Mesenteric fat pad (tissue), 1 donor: ENCODE data around the gene CNTN4. TPM values are rescaled to one million over a fixed set of nuclear protein-coding genes. Genes with fewer than 3 reads are reported as not detected.

Source experiments
- DNase-seq: peaks from one replicate; pipeline ENCODE4 v3.0.0-alpha.2; 2020; ENCODE audit warnings: low spot score
- total RNA-seq: library from RNA; stranded (reverse); fragmentation: NEBNext Ultra II Directional; extraction: Animal tissue kit (Norgen Biotek cat#: 25700); gene quantifications from one replicate; pipeline ENCODE4 v1.2.1, GENCODE V29; 2021
- donor health status: DM: yes; HTN: yes; CAD: no.

The CNTN4 gene
- total RNA-seq, 1 donor from 2014 or later, result 3.8 TPM

DNA sequence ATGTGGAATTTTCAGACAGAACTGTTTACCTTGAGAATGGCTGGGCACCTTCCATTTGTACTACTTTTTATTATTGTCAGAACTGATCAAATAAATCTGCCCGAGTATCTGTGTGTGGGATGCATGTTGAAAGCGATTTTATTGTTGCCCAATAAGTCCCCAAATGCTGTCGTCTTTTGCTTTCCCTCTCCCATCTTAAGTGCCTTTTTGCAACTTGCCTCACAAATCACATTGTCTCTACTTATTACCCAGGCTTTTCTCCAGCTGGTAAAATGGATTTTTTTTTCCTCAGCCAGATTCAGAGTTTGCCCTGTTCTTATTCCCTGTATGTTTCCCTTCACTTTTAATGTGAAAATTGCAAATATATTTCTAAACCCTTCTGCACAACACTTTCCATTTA, 163.1 kb downstream of the CNTN4 start:
- no peak for DNase-seq

DNA sequence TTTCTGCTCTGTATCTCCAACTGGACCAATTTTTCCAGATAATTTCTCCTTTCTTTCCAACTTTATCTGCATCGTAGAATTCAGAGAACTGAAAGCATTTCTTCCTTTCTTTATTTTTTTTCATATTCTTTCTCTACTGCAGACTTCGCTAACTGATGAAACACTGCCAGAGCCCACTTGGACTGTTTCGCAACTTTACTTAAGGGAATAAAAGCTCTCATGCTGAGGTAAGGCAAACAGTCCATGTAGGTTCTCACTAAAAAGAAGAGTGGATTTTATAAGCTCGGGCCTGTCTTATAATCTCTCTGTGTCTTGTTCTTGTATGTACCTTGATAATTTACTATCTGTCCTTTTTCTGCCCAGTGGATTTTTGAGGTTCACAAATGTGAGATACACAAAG, 163.5 kb downstream of the CNTN4 start:
- no peak for DNase-seq

DNA sequence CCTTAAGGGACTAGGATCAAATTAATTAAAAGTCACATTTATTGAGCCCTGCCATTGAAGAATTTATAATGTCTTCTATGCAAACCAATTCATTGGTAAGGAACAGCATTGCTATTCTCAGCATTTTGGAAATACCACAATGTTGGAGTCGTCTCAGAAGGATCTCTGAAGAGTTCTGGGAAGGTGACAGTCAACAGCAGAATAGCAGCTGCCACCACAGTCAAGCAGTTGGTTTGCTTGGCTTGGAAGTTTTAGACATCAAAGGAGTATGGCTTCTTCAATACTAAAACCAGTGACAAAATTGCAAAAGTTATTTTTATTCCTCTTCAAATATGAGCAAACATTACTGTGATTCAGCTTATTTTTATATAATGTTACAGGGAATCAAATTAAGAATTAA, 167.9 kb downstream of the CNTN4 start:
- DNase-seq, result no peak

DNA sequence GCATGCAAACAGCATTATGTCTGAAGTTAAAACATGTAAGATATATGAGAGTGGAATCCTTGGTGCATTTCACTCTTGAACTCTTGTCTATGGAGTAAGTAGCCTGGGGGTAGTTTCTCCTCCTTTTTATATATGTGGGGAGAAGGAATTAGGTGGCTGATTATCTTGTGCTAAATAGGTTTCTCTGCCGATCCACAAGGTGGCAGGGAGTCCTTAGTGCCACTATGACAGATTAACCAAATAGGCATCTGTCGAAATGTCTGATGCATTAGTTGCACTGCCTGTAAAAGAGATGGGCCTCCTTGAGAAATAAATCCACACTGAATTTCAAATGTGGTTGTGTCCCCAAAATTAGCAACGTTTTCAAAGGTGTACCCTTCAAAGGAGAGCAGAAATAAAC, 170.1 kb downstream of the CNTN4 start:
- DNase-seq, result no peak

DNA sequence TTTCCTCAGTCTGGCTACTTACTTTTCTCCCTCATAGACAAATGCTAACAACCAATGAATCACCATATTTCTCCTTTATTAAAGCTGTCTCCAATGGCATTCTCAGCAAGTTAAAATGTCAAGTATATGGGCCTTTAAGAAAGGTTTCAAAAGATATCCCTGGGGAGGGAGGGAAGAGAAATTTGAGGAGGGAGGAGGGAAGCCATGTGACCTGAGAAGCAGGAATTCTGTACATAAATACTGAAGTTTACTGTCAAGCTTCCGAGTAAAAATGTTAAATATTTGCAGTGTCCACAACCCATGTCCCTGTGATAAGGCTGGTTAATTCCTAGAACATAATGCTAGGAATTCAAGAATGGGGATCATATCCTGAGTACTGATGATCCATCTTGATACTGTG, 175.9 kb downstream of the CNTN4 start:
- no peak for DNase-seq

DNA sequence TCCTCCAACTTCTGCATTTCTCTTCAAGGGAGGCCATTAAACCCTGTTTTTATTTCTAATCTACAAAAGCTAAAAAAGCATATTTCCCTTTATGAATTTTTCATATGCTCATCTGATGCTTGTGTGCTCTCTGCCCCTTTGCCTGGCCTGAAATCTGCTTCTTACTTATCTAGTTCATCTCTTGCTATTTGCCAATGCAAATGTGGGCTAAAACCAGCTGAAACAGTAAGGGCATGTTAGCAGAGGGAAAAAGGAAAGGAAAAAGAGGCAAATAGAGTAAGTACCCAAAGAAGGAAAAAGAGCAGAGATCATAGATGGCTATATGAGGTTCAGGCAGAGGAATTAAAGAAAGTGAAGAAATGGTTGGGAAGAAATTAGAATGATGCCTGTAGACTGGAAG, 185.2 kb downstream of the CNTN4 start:
- DNase-seq, result no peak

DNA sequence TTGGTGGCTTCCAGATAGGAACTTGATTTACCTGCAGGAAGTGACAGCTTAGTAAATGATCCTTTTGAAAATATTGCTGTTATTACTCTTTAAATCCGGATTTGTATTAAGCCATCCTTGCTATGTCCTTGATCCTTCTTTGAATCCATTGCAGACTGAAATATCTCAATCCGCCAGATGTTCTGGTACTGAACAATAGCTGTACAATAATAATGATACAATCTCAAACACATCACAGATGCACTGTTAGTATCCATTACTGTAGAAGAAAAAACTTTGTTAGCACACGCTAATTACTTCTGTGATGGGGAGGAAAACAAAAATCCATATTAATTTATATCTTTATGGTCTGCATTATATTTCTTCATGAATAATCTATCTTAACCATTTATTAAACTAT, 202.3 kb downstream of the CNTN4 start:
- no peak for DNase-seq

DNA sequence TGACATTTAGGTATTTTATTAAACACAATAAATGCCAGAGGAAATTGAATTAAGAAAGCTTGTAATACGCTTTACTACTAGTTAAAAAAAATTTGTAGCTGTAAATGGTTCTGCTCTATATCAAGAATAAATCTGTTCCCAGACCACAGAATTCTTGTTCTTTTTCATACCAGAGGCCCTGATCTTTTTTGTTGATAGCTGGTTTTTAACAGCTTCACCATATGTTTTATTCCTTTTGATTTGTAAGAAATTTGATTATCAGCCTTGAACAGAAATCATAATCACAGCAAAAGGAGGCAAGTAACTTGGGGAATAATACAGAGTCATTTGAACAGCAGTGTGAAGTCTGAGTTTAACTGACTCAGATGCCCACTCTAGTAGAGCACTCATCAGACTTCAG, 202.7 kb downstream of the CNTN4 start:
- DNase-seq, result no peak

DNA sequence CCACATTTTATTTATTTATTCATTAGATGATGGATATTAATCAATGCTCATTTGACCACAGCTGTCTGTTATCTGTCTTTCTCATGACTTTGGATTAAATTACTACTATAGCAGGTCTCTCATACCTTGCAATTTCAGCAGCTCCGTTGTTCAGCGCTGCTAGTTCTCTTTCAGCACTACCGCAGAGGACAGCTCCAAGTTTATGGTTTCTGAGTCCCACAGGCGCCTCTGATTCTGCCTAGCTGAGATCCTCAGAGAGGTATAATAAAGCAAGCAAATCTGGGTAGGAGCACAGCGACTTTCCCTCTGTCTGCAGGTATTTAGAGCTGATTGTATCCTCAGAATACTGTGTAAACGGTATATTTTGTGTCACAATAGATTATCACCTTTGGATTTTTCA, 204.9 kb downstream of the CNTN4 start:
- no peak for DNase-seq

DNA sequence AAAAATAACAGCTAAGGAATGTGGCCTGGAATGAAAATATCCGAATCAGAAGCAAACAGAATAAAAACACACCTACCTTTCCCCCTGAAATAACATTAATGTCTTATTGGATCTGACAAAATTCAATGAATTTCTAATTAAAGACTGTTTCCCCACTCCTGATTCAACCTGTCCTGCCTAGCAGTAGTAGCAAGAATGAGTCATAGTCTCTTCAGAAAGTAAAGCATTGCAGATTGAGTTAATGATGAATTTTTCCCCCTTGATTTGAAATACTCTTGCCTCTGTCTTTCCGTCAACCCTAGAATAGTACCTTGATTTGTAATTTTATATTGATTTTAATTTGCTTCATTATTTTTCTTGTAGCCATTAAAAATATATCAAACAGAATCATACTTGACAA, 212.4 kb downstream of the CNTN4 start:
- DNase-seq, result no peak

DNA sequence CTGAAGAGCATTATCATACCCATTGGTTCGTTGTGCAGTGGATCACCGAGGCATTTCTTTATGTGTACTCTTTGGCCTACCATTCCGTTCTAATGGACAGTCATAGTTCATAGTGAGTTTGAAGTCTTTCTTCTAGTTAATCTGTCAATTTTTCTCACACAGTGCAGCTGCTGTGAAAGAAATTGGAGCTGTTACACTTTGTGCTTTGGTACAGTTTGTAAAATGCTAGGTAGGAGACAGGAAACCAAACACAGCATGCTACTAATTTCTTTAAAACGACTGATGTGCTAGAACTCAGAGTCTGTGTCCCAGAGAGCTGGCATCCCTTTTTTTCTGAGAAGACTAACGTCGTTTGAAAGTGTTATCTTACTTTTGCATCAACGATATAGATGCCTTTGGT, 218.9 kb downstream of the CNTN4 start:
- DNase-seq, result no peak

DNA sequence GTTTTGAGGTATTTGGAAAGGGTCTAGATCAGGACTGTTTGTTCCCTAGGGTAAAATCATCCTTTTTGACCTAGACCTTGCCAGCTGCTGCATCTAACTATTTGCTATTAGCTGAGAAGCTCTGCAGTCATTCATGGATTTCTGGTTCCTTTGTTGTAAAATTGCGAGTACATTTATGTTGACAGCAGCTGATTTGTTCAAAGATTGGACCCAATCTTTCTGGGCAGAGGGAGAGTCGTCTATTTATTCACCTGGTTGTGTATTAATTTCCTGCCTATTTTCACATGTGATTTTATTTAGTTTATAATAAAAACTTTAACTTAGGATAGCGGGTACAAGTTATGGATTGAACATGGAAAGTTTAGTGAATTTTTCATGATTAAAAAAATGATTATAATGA, 236.3 kb downstream of the CNTN4 start:
- DNase-seq, result no peak

DNA sequence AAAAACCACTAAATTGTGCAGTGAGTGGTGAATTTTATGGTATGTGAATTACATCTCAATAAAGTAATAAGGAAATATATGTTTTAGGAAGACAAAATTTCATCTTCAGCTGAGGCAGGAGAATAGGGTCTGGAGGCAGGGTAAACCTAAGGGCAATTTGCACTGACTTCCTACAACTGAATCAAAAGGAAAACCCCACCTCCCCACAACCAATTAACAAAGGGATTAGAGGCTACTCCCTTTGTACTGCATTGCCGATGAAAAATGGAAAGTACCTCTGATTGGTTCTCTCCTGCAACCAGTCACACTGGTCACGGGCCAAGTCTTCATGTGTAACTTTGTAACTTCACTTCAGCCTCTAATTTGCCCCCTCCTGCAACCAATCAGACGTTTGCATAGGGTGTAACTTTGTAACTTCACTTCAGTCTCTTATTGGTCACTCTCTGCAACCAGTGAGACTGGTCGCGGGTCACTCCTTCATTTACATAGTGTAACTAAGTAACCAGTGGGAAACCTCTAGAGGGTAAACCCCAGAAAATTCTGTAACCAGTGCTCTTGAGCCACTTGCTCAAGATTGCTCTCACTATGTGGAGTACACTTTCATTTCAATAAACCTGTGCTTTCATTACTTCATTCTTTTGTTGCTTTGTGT, 244.5 kb downstream of the CNTN4 start:
- no peak for DNase-seq

DNA sequence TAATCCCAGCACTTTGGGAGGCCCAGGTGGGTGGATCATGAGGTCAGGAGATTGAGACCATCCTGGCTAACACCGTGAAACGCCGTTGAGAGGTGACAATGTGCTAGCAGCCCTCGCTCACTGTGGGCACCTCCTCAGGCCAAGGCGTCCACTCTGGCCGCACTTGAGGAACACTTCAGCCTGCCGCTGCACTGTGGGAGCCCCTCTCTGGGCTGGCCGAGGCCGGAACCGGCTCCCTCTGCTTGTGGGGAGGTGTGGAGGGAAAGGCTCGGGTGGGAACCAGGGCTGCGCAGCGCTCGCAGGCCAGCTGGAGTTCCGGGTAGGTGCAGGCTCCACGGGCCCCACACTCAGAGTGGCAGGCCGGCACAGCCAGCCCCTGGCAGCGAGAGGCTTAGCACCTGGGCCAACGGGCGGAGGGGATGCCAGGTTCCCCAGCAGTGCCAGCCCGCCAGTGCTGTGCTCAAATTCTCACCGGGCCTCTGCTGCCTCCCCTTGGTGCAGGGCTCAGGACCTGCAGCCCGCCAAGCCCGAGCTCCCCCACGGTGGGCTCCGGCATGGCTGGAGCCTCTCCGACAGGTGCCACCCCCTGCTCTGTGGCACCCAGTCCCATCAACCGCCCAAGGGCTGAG, 253.6 kb downstream of the CNTN4 start:
- no peak for DNase-seq

DNA sequence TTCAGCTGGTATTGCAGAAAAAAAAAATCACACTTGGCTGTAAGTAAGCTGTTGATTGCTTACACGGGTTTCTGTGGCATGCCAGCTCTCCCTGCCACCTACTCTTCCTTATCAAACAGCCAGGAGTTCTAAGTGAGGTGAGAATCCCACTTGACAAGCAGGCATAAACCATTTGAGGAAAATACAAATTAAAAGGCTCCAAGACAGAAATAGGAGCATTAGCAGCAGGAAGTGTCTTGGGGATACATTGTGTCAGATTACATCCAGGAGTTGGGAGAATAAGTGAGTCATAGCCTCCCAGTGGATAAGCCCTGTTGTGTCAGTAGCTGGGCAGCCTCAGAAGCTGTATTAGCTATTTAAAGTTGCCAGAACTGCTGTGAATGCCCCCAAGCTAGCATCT, 256.0 kb downstream of the CNTN4 start:
- DNase-seq, result no peak

DNA sequence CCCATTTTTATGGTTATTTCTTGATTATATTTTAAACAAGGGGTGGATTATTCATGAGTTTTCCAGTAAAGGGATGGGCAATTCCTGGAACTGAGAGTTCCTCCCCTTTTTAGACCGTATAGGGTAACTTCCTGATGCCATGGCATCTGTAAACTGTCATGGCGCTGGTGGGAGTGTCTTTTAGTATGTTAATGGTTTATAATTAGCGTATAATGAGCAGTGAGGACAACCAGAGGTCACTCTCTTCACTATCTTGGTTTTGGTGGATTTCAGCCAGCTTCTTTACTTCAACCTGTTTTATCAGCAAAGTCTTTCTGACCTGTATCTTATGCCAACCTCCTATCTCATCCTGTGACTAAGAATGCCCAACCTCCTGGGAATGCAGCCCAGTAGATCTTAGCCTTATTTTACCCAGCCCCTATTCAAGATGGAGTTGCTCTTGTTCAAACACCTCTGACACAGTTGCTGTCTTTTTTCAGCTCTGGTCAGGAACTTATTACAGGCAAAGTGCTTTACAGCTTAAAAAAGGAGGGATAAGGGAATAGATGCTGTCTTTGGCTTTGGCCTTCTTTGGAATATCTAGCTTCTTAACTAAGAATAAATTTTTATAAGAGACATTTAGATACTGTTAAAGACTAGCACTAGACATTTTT, 257.8 kb downstream of the CNTN4 start:
- DNase-seq, result no peak

DNA sequence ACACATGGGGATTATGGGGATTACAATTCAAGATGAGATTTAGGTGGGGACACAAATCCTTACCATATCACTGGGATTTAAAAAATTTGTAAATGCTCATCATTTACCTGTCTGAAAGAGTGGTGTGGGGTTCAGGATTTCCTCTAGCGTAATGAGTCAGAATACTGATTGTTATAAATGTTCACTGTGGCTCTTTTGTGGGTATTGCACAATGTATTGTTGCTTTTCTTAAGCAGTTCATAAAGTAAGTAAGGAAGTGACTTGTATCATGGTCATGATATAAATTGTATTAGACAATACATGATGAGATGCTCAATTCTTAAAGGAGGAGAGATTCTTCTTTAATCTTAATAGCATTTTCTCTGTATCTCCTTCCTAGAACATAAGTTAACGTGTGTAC, 262.1 kb downstream of the CNTN4 start:
- no peak for DNase-seq

DNA sequence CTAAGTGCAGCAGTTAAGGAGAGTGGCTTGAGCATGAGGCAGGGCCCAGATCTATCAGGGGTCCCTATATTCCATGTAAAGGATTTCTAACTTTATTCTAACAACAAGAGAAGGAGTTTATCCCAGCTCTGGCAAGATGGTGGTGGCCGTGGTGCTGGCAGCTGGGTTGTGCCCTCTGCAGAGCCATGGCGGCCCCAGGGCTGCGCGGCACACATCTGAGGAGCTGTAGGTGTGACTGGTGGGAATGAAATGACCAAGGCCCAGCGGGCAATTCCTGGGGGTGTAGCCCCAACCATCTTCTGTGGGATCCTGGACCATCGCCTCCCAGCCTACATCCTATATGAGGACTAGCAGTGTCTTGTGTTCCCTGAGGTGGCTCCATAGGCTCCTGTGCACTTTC, 263.5 kb downstream of the CNTN4 start:
- no peak for DNase-seq

DNA sequence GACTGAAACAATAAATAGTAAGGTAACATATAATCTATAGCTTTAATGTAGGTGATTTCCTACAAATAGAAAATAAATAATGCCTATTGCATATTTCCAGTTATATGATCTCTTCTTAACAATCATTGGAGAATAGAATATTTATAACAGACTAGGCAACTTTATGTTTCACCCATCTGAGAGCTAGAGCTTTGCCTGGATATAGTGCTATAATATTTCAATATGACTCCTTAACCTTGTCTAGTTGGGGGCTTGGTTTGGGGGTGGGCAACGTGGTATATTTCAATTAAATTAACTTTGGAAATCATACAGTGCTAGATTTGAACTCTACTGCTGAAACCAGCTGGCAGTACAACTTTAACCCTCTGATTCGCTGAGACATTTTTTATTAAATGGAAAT, 265.2 kb downstream of the CNTN4 start:
- no peak for DNase-seq

DNA sequence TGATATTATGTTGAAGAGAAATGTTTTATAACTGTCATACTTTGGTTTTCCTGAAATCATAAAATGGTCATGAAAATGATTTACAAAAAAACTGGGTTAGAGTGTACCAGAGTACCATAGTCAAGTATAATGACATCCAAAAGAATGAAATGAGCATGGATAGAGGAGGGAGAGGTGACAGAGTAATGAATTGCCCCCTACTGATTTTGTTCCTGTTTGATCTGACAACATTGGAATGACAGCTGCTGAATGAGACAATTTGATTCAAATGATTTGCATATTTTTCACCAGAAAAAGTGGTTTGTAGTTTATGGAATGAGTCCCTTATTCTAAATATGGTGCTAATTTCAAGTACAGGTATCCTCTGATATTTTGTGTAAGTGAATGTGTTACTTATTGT, 271.7 kb downstream of the CNTN4 start:
- no peak for DNase-seq

DNA sequence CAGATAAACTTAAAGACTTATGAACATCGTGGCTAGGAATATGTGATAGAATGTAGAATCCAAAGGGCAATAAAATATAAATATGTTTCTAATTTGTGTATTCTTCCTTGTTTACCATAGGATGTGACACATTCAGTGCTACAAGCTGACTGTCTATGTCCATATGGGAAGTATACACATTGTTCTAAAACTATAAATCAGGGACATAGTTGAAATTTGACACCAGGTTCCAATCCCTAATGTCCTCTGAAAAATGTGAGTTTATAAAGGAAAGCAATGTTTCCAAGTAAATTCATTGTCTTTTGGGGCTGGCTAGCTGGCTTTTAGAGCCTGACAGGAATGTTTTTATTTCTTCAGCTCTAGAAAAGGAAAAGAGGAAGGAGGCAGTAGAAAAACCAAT, 273.6 kb downstream of the CNTN4 start:
- DNase-seq, result no peak

DNA sequence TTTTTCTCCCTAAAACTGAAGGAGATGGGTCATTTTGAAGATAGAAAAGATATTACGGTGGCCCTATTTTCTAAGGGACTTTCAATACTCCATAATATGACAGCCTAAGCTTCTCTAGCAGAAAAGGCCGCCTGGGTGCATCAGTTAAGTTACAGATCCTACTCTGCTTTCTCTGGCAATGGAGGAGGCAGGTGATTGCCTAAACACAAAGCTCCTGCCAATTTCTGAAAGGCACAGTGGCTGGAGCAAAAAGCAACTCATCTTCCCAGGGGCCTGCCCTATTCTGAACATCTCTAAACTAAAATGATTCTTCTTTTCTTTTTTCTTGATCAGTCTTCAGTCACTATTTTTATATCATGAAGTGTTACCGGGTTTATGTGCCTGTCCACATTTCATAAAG, 276.7 kb downstream of the CNTN4 start:
- DNase-seq, result no peak

DNA sequence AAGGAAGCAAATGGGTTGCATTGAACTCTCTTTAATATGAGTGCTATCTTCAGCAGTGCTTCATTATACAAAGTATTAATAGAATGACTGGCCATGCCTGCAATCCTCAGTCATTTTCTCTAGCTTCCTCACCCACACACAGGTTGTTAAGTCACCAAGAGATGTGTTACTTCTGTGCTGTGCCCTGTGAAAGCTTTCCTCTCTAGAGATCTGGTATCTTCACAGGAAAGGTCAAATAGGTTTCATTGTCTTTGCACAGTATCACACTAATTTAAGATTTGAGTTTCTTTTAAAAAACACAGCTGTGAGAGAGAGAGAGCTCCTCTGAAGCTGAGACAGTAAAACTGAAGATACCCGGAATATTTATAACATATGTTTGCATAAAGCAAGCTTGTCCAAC, 278.6 kb downstream of the CNTN4 start:
- no peak for DNase-seq
